T-helper 2 cell treated with Interferon-gamma antibody and Interleukin-4, amounts not matched to agents 5 μg/mL and 100 μg/mL, for 36 hours (primary cell): ENCODE measurements around the gene MPPED1.

ENCODE experiments used
- DNase-seq: peaks from one replicate; pipeline ENCODE4 v3.0.0; 2021; ENCODE audit warnings: low spot score
- H3K27ac Mint-ChIP-seq: one replicate; pipeline ENCODE4 v1.8.0; 2021; ENCODE audit warnings: mild to moderate bottlenecking, mixed read lengths
- H3K27me3 Mint-ChIP-seq: one replicate; pipeline ENCODE4 v1.8.0; 2021; ENCODE audit warnings: low read depth, mixed read lengths
- H3K36me3 Mint-ChIP-seq: one replicate; pipeline ENCODE4 v1.8.0; 2021; ENCODE audit warnings: low read depth, mixed read lengths
- H3K4me1 Mint-ChIP-seq: one replicate; pipeline ENCODE4 v1.8.0; 2021; ENCODE audit warnings: low read depth, mixed read lengths
- H3K4me3 Mint-ChIP-seq: one replicate; pipeline ENCODE4 v1.8.0; 2022; ENCODE audit warnings: mild to moderate bottlenecking, moderate library complexity, mixed read lengths
- H3K9me3 Mint-ChIP-seq: one replicate; pipeline ENCODE4 v1.8.0; 2021; ENCODE audit warnings: mixed read lengths

MPPED1 gene

GRCh38 chr22:43385770-43386641, 25.8 kb upstream of the MPPED1 start:
- Mint-ChIP-seq H3K9me3 (no peaks in the 10 kb centered on the region), H3K27ac (no peak overlapping the region), H3K4me1 (peaks cover 12% of the 10 kb centered on the region), H3K27me3 (peaks cover 44% of the 10 kb centered on the region), H3K36me3 (no peaks in the 10 kb centered on the region), H3K4me3 (no peak overlapping the region)
- peak; percentile 65 for DNase-seq

GRCh38 chr22:43387815-43388214, 24.0 kb upstream of the MPPED1 start:
- H3K4me1 Mint-ChIP-seq = peaks cover 4% of the 10 kb centered on the region
- no peaks in the 10 kb centered on the region for H3K36me3 Mint-ChIP-seq
- no peak overlapping the region for H3K4me3 Mint-ChIP-seq
- H3K27ac Mint-ChIP-seq = no peak overlapping the region
- H3K9me3 Mint-ChIP-seq = no peaks in the 10 kb centered on the region
- DNase-seq = no peak
- H3K27me3 Mint-ChIP-seq = peaks cover 29% of the 10 kb centered on the region

GRCh38 chr22:43388420-43388851, 23.4 kb upstream of the MPPED1 start:
- Mint-ChIP-seq H3K36me3 (no peaks in the 10 kb centered on the region), H3K9me3 (no peaks in the 10 kb centered on the region), H3K27me3 (peaks cover 26% of the 10 kb centered on the region), H3K27ac (no peak overlapping the region), H3K4me1 (peaks cover 4% of the 10 kb centered on the region), H3K4me3 (no peak overlapping the region)
- peak; percentile 57 for DNase-seq

- Mint-ChIP-seq H3K4me3 (no peak overlapping the region), H3K4me1 (peaks cover 4% of the 10 kb centered on the region), H3K27ac (no peak overlapping the region), H3K36me3 (no peaks in the 10 kb centered on the region), H3K27me3 (peaks cover 26% of the 10 kb centered on the region), H3K9me3 (no peaks in the 10 kb centered on the region)
- no peak for DNase-seq
Observed at GRCh38 chr22:43389227-43389836, 22.5 kb upstream of the MPPED1 start.

- Mint-ChIP-seq H3K27ac (no peak overlapping the region), H3K9me3 (no peaks in the 10 kb centered on the region), H3K27me3 (peaks cover 21% of the 10 kb centered on the region), H3K4me1 (peaks cover 2% of the 10 kb centered on the region), H3K4me3 (no peak overlapping the region), H3K36me3 (no peaks in the 10 kb centered on the region)
- no peak for DNase-seq
Observed at GRCh38 chr22:43390166-43390565, 21.6 kb upstream of the MPPED1 start.

GRCh38 chr22:43390872-43391271, 20.9 kb upstream of the MPPED1 start:
- Mint-ChIP-seq H3K27ac (no peak overlapping the region), H3K36me3 (no peaks in the 10 kb centered on the region), H3K4me3 (no peak overlapping the region), H3K9me3 (no peaks in the 10 kb centered on the region), H3K27me3 (peaks cover 18% of the 10 kb centered on the region), H3K4me1 (peaks cover 2% of the 10 kb centered on the region)
- no peak for DNase-seq

GRCh38 chr22:43391306-43391705, 20.5 kb upstream of the MPPED1 start:
- Mint-ChIP-seq H3K27ac (no peak overlapping the region), H3K27me3 (peaks cover 15% of the 10 kb centered on the region), H3K4me3 (no peak overlapping the region), H3K4me1 (peaks cover 1% of the 10 kb centered on the region), H3K36me3 (no peaks in the 10 kb centered on the region), H3K9me3 (no peaks in the 10 kb centered on the region)
- no peak for DNase-seq

- H3K9me3 Mint-ChIP-seq = no peaks in the 10 kb centered on the region
Observed at GRCh38 chr22:43392385-43392989, 19.3 kb upstream of the MPPED1 start.

GRCh38 chr22:43393132-43393843, 18.5 kb upstream of the MPPED1 start:
- DNase-seq = no peak
- Mint-ChIP-seq H3K27ac (no peak overlapping the region), H3K27me3 (peaks cover 3% of the 10 kb centered on the region), H3K9me3 (no peaks in the 10 kb centered on the region), H3K4me3 (no peak overlapping the region), H3K36me3 (no peaks in the 10 kb centered on the region), H3K4me1 (no peaks in the 10 kb centered on the region)

More at GRCh38 chr22:43392385-43392989, 19.3 kb upstream of the MPPED1 start:
- H3K27me3 Mint-ChIP-seq = peaks cover 7% of the 10 kb centered on the region
- no peak overlapping the region for H3K4me3 Mint-ChIP-seq
- DNase-seq = no peak
- no peak overlapping the region for H3K27ac Mint-ChIP-seq
- H3K4me1 Mint-ChIP-seq = no peaks in the 10 kb centered on the region
- H3K36me3 Mint-ChIP-seq = no peaks in the 10 kb centered on the region

- no peak for DNase-seq
- no peaks in the 10 kb centered on the region for H3K9me3 Mint-ChIP-seq
- H3K27me3 Mint-ChIP-seq = no peaks in the 10 kb centered on the region
- no peak overlapping the region for H3K27ac Mint-ChIP-seq
- H3K4me1 Mint-ChIP-seq = no peaks in the 10 kb centered on the region
- no peak overlapping the region for H3K4me3 Mint-ChIP-seq
- no peaks in the 10 kb centered on the region for H3K36me3 Mint-ChIP-seq
Observed at GRCh38 chr22:43393844-43394474, 17.9 kb upstream of the MPPED1 start.

- no peaks in the 10 kb centered on the region for H3K4me1 Mint-ChIP-seq
- no peaks in the 10 kb centered on the region for H3K9me3 Mint-ChIP-seq
- no peaks in the 10 kb centered on the region for H3K27me3 Mint-ChIP-seq
- no peak overlapping the region for H3K4me3 Mint-ChIP-seq
- H3K36me3 Mint-ChIP-seq = no peaks in the 10 kb centered on the region
- H3K27ac Mint-ChIP-seq = no peak overlapping the region
- no peak for DNase-seq
Observed at GRCh38 chr22:43395086-43395695, 16.6 kb upstream of the MPPED1 start.

- Mint-ChIP-seq H3K4me3 (no peak overlapping the region), H3K9me3 (no peaks in the 10 kb centered on the region), H3K36me3 (no peaks in the 10 kb centered on the region), H3K4me1 (no peaks in the 10 kb centered on the region), H3K27me3 (no peaks in the 10 kb centered on the region), H3K27ac (no peak overlapping the region)
- no peak for DNase-seq
Observed at GRCh38 chr22:43396321-43396933, 15.4 kb upstream of the MPPED1 start.

- DNase-seq = no peak
- Mint-ChIP-seq H3K36me3 (no peaks in the 10 kb centered on the region), H3K9me3 (no peaks in the 10 kb centered on the region), H3K4me1 (no peaks in the 10 kb centered on the region), H3K27ac (no peak overlapping the region), H3K27me3 (no peaks in the 10 kb centered on the region), H3K4me3 (no peak overlapping the region)
Observed at GRCh38 chr22:43396934-43397457, 14.8 kb upstream of the MPPED1 start.
